IMR-90 (cell line): ENCODE measurements around the gene SRRM2. TPM values are rescaled to one million over a fixed set of nuclear protein-coding genes. Genes with fewer than 3 reads are reported as not detected.

Source experiments
- ATAC-seq: fragments of 200-7000 bp; cut with Tn5 transposase; 2 replicates; pipeline ENCODE4 v1.9.1; 2020; ENCODE audit warnings: low read depth, mild to moderate bottlenecking, moderate library complexity
- BruUV-seq: library from RNA; stranded (reverse); fragments of 400-500 nt; replicated peaks from 2 replicates; lab custom pipeline; 2021; lab: Mats Ljungman, UMichigan
- CTCF ChIA-PET: fragments of 300-600 bp; formaldehyde crosslinking; extraction: SDS; loops from one replicate; lab custom pipeline; 2021; ENCODE audit warnings: antibody characterized with exemption; lab: Yijun Ruan, JAX
- POLR2A ChIA-PET: fragments of 300-600 bp; sonication (Branson Sonifier 250); formaldehyde crosslinking; loops from one replicate; lab custom pipeline; 2022; ENCODE audit warnings: antibody characterized with exemption; ENCODE audit not compliant: unreplicated experiment; lab: Charles Lee
- DNase-seq: peaks from one replicate; pipeline ENCODE4 v3.0.0; 2013
- H2AFZ ChIP-seq: replicated peaks from 2 replicates; pipeline ENCODE3; 2013; ENCODE audit warnings: low read length, mild to moderate bottlenecking; ENCODE audit not compliant: poor library complexity
- H2AK5ac ChIP-seq: 2 replicates; pipeline ENCODE4 v1.6.1; 2013; ENCODE audit warnings: low read depth, low read length, inconsistent platforms
- H2AK9ac ChIP-seq: replicated peaks from 2 replicates; pipeline ENCODE3; 2013; ENCODE audit warnings: mild to moderate bottlenecking, low read depth, low read length, moderate library complexity; ENCODE audit not compliant: poor library complexity
- H2BK120ac ChIP-seq: 2 replicates; pipeline ENCODE4 v1.6.1; 2013; ENCODE audit warnings: low read depth, low read length, inconsistent platforms
- H2BK15ac ChIP-seq: 3 replicates; pipeline ENCODE4 v1.6.1; 2013; ENCODE audit warnings: low read depth, low read length, inconsistent platforms
- H2BK20ac ChIP-seq: 2 replicates; pipeline ENCODE4 v1.6.1; 2013; ENCODE audit warnings: low read depth, mild to moderate bottlenecking, inconsistent platforms, low read length, moderate library complexity
- H2BK5ac ChIP-seq: 2 replicates; pipeline ENCODE4 v1.6.1; 2013; ENCODE audit warnings: mild to moderate bottlenecking, low read depth, low read length, inconsistent platforms; ENCODE audit not compliant: poor library complexity, severe bottlenecking
- H3K14ac ChIP-seq: replicated peaks from 2 replicates; pipeline ENCODE4 v1.6.1; 2013; ENCODE audit warnings: low read depth, low read length, inconsistent platforms
- H3K18ac ChIP-seq: 2 replicates; pipeline ENCODE4 v1.6.1; 2013; ENCODE audit warnings: low read depth, low read length, control low read depth
- H3K23ac ChIP-seq: 2 replicates; pipeline ENCODE4 v1.6.1; 2013; ENCODE audit warnings: low read depth, low read length, inconsistent platforms
- H3K27ac ChIP-seq: 2 replicates; pipeline ENCODE4 v1.5.1; 2013; ENCODE audit warnings: mild to moderate bottlenecking, control low read depth, low read length; ENCODE audit not compliant: insufficient read depth
- H3K27me3 ChIP-seq: 2 replicates; pipeline ENCODE4 v1.6.1; 2013; ENCODE audit warnings: low read length; ENCODE audit not compliant: control insufficient read depth, insufficient read depth
- H3K36me3 ChIP-seq: 2 replicates; pipeline ENCODE4 v1.6.1; 2013; ENCODE audit warnings: low read length, mixed read lengths; ENCODE audit not compliant: control insufficient read depth, insufficient read depth
- H3K4ac ChIP-seq: 2 replicates; pipeline ENCODE4 v1.6.1; 2013; ENCODE audit warnings: low read depth, low read length, inconsistent platforms
- H3K4me1 ChIP-seq: 2 replicates; pipeline ENCODE4 v1.6.1; 2013; ENCODE audit warnings: low read length, mixed read lengths; ENCODE audit not compliant: control insufficient read depth, insufficient read depth
- H3K4me2 ChIP-seq: 2 replicates; pipeline ENCODE4 v1.6.1; 2013; ENCODE audit warnings: low read depth, mild to moderate bottlenecking, control low read depth, low read length, moderate library complexity
- H3K4me3 ChIP-seq: 2 replicates; pipeline ENCODE4 v1.5.1; 2013; ENCODE audit warnings: low read depth, mild to moderate bottlenecking, control low read depth, low read length, moderate library complexity; ENCODE audit not compliant: insufficient read depth
- H3K56ac ChIP-seq: 2 replicates; pipeline ENCODE4 v1.6.1; 2013; ENCODE audit warnings: low read length, inconsistent platforms; ENCODE audit not compliant: insufficient read depth; ENCODE audit errors: extremely low read depth
- H3K79me1 ChIP-seq, 2 experiments: 2 replicates each; pipeline ENCODE4 v1.6.1; 2013; ENCODE audit warnings: low read length in 2 of 2, inconsistent platforms in 1 of 2, low read depth in 1 of 2
- H3K9ac ChIP-seq: 2 replicates; pipeline ENCODE4 v1.6.1; 2013; ENCODE audit warnings: low read depth, low read length, control low read depth
- H3K9me1 ChIP-seq: 2 replicates; pipeline ENCODE4 v1.6.1; 2013; ENCODE audit warnings: low read length, inconsistent platforms; ENCODE audit not compliant: insufficient read depth
- H3K9me3 ChIP-seq: 2 replicates; pipeline ENCODE4 v1.6.1; 2013; ENCODE audit warnings: low read length; ENCODE audit not compliant: control insufficient read depth, insufficient read depth
- H4K20me1 ChIP-seq: 2 replicates; pipeline ENCODE4 v1.6.1; 2013; ENCODE audit warnings: low read length, inconsistent platforms; ENCODE audit not compliant: insufficient read depth
- H4K5ac ChIP-seq: 2 replicates; pipeline ENCODE4 v1.6.1; 2013; ENCODE audit warnings: mild to moderate bottlenecking, low read depth, low read length, control low read depth
- H4K8ac ChIP-seq, 2 experiments: 2 replicates each; pipeline ENCODE4 v1.6.1; 2013; ENCODE audit warnings: low read depth in 2 of 2, low read length in 2 of 2, control low read depth in 1 of 2, inconsistent platforms in 1 of 2
- H4K91ac ChIP-seq: 2 replicates; pipeline ENCODE4 v1.6.1; 2013; ENCODE audit warnings: low read depth, low read length, inconsistent platforms; ENCODE audit not compliant: insufficient read depth
- BHLHE40 ChIP-seq: fragments of 150-350 bp; IDR thresholded peaks from 2 replicates; pipeline ENCODE4 v1.6.1; 2016; ENCODE audit warnings: mild to moderate bottlenecking, low read depth, low read length
- CEBPB ChIP-seq: IDR thresholded peaks from 2 replicates; pipeline ENCODE4 v1.6.1; 2012; ENCODE audit warnings: low read depth, low read length, improper control_type of control experiment
- CHD1 ChIP-seq: IDR thresholded peaks from 2 replicates; pipeline ENCODE4 v1.6.1; 2012; ENCODE audit warnings: low read depth, low read length, improper control_type of control experiment
- FOS ChIP-seq: fragments of 150-350 bp; IDR thresholded peaks from 2 replicates; pipeline ENCODE4 v1.6.1; 2016; ENCODE audit warnings: low read depth, low read length
- MAFK ChIP-seq: IDR thresholded peaks from 2 replicates; pipeline ENCODE4 v1.6.1; 2012; ENCODE audit warnings: low read depth, low read length, improper control_type of control experiment
- MAZ ChIP-seq: IDR thresholded peaks from 2 replicates; pipeline ENCODE4 v1.6.1; 2012; ENCODE audit warnings: low read depth, mild to moderate bottlenecking, low read length, improper control_type of control experiment, moderate library complexity, borderline replicate concordance
- MXI1 ChIP-seq: IDR thresholded peaks from 2 replicates; pipeline ENCODE4 v1.6.1; 2012; ENCODE audit warnings: low read depth, mild to moderate bottlenecking, low read length, moderate library complexity, borderline replicate concordance
- NFE2L2 ChIP-seq: fragments of 150-350 bp; IDR thresholded peaks from 2 replicates; pipeline ENCODE4 v1.6.1; 2016; ENCODE audit warnings: low read depth, mild to moderate bottlenecking, low read length
- POLR2A ChIP-seq: IDR thresholded peaks from 2 replicates; pipeline ENCODE4 v1.6.1; 2012; ENCODE audit warnings: mild to moderate bottlenecking, low read depth, low read length
- RAD21 ChIP-seq: IDR thresholded peaks from 2 replicates; pipeline ENCODE4 v1.6.1; 2012; ENCODE audit warnings: low read length, improper control_type of control experiment
- RCOR1 ChIP-seq: IDR thresholded peaks from 2 replicates; pipeline ENCODE4 v1.6.1; 2012; ENCODE audit warnings: mild to moderate bottlenecking, low read length, improper control_type of control experiment; ENCODE audit not compliant: insufficient replicate concordance
- RFX5 ChIP-seq: IDR thresholded peaks from 2 replicates; pipeline ENCODE4 v1.8.0; 2012; ENCODE audit warnings: low read depth, mild to moderate bottlenecking, low read length, moderate library complexity
- SMC3 ChIP-seq: fragments of 150-350 bp; IDR thresholded peaks from 2 replicates; pipeline ENCODE4 v1.6.1; 2016; ENCODE audit warnings: low read depth, mild to moderate bottlenecking, antibody characterized with exemption, low read length, moderate library complexity
- WGBS, 2 experiments: methylation state at CpG; one replicate each; pipeline versions ENCODE4 v1.1.5 to v1.1.7; 2013; ENCODE audit warnings: missing lambda C conversion rate in 2 of 2; ENCODE audit not compliant: insufficient read length in 1 of 2; ENCODE audit errors: extremely low coverage in 2 of 2; 5-methylcytosine and 5-hydroxymethylcytosine counted together
- dilution Hi-C: fragments of 300-500 bp; cut with HindIII; formaldehyde crosslinking; loops from one replicate; pipeline ENCODE4 v1.14.3; 2018; ENCODE audit warnings: low sequenced_read_pairs; ENCODE audit not compliant: unreplicated experiment
- in situ Hi-C: fragments of 300-500 bp; cut with MboI; formaldehyde crosslinking; loops from 3 replicates; pipeline ENCODE4 v1.14.3; 2019; ENCODE audit warnings: low sequenced_read_pairs, inconsistent platforms, mixed read lengths
- intact Hi-C: fragments of 100-400 bp; cut with micrococcal nuclease; formaldehyde crosslinking; loops from 2 replicates; pipeline ENCODE4 v1.10.0; 2022
- polyA plus RNA-seq, 3 experiments: library from polyadenylated mRNA; depleted of rRNA; stranded (reverse); fragments of >200 nt; gene quantifications; 2 replicates each; pipeline ENCODE4 v1.2.3, GENCODE V29; 2012; ENCODE audit warnings: low replicate concordance in 1 of 3
- total RNA-seq: library from RNA; depleted of rRNA; stranded (reverse); fragments of >200 nt; gene quantifications from 2 replicates; pipeline ENCODE4 v1.2.3, GENCODE V29; 2012
- TF ChIP-seq, protein P1 (sequence below): conservative IDR thresholded peaks from 2 replicates; pipeline ENCODE4 v1.5.1; 2012; ENCODE audit warnings: mild to moderate bottlenecking, low read depth, low read length, improper control_type of control experiment
- TF ChIP-seq, protein P2 (sequence below): fragments of 150-350 bp; IDR thresholded peaks from 2 replicates; pipeline ENCODE4 v1.6.1; 2016; ENCODE audit warnings: low read depth, mild to moderate bottlenecking, low read length, moderate library complexity, borderline replicate concordance
- TF ChIP-seq, protein P3 (sequence below): fragments of 150-350 bp; IDR thresholded peaks from 2 replicates; pipeline ENCODE4 v1.6.1; 2017; ENCODE audit warnings: mild to moderate bottlenecking, antibody characterized with exemption, low read length, low read depth

Gene SRRM2
- total and polyA plus RNA-seq, 2 of the 4 experiments (the other 2 are of a cell fraction): 20.3 to 300 TPM

DNA sequence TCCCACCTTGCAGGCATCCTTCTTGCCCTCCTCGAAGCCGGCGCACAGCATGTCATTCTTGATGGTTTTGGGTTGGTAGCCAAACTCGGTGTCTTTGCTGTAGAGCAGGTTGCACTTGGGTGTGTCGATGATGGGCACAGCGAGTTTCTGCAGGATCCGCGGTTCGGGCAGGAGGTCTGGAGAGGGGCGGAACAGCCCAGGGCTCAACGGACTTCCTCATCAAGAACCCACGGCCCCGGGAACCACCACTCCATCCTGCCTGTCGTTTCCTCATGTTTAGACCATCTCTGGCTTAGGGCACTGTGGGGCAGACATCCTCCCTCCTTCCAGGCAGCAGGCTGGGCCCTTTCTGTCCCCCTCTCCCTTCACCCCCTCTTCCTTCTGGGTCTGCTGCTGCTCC lies 38.9 kb upstream of the SRRM2 start:
- no peak overlapping the region for H3K18ac ChIP-seq
- no peak for TF ChIP-seq RAD21
- TF ChIP-seq, protein P1, sequence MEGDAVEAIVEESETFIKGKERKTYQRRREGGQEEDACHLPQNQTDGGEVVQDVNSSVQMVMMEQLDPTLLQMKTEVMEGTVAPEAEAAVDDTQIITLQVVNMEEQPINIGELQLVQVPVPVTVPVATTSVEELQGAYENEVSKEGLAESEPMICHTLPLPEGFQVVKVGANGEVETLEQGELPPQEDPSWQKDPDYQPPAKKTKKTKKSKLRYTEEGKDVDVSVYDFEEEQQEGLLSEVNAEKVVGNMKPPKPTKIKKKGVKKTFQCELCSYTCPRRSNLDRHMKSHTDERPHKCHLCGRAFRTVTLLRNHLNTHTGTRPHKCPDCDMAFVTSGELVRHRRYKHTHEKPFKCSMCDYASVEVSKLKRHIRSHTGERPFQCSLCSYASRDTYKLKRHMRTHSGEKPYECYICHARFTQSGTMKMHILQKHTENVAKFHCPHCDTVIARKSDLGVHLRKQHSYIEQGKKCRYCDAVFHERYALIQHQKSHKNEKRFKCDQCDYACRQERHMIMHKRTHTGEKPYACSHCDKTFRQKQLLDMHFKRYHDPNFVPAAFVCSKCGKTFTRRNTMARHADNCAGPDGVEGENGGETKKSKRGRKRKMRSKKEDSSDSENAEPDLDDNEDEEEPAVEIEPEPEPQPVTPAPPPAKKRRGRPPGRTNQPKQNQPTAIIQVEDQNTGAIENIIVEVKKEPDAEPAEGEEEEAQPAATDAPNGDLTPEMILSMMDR: no peak
- no peak for TF ChIP-seq CEBPB
- TF ChIP-seq, protein P2, sequence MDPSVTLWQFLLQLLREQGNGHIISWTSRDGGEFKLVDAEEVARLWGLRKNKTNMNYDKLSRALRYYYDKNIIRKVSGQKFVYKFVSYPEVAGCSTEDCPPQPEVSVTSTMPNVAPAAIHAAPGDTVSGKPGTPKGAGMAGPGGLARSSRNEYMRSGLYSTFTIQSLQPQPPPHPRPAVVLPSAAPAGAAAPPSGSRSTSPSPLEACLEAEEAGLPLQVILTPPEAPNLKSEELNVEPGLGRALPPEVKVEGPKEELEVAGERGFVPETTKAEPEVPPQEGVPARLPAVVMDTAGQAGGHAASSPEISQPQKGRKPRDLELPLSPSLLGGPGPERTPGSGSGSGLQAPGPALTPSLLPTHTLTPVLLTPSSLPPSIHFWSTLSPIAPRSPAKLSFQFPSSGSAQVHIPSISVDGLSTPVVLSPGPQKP: no peak
- no peak for TF ChIP-seq MAFK
- no peak for TF ChIP-seq NFE2L2
- no peak for TF ChIP-seq MXI1
- TF ChIP-seq MAZ: no peak
- no peak for TF ChIP-seq POLR2A
- no peak for TF ChIP-seq FOS
- TF ChIP-seq SMC3: no peak
- no peak for TF ChIP-seq BHLHE40
- TF ChIP-seq, protein P3, sequence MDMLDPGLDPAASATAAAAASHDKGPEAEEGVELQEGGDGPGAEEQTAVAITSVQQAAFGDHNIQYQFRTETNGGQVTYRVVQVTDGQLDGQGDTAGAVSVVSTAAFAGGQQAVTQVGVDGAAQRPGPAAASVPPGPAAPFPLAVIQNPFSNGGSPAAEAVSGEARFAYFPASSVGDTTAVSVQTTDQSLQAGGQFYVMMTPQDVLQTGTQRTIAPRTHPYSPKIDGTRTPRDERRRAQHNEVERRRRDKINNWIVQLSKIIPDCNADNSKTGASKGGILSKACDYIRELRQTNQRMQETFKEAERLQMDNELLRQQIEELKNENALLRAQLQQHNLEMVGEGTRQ: no peak
- no peak for TF ChIP-seq CHD1
- no peak for TF ChIP-seq RFX5
- TF ChIP-seq RCOR1: no peak
- no peaks in the 10 kb centered on the region for H3K9me1 ChIP-seq
- H3K27me3 ChIP-seq: no peaks in the 10 kb centered on the region
- peaks cover 2% of the 10 kb centered on the region for H3K36me3 ChIP-seq
- no peak overlapping the region for H2BK20ac ChIP-seq
- no peak overlapping the region for H2BK120ac ChIP-seq
- no peak overlapping the region for H3K56ac ChIP-seq
- H3K9ac ChIP-seq: no peak overlapping the region
- H3K27ac ChIP-seq: no peak overlapping the region
- no peak overlapping the region for H2AK5ac ChIP-seq
- H3K23ac ChIP-seq: no peak overlapping the region
- no peaks in the 10 kb centered on the region; a peak in 1 of 4 replicates for H3K79me1 ChIP-seq
- intact Hi-C loops: no loop called here
- dilution Hi-C loops: no loop called here
- no peak overlapping the region for H3K14ac ChIP-seq
- WGBS, 2 experiments: no CpG with 5 or more reads among the region's 14 CpGs
- H3K9me3 ChIP-seq: no peaks in the 10 kb centered on the region
- no peak overlapping the region for H3K4me3 ChIP-seq
- ATAC-seq: no peak
- no peak overlapping the region for H2BK15ac ChIP-seq
- ChIA-PET POLR2A (no interaction called here), CTCF (no interaction called here)
- H4K5ac ChIP-seq: no peak overlapping the region
- in situ Hi-C loops: no loop called here
- peaks cover 7% of the 10 kb centered on the region for H4K20me1 ChIP-seq
- H3K4me2 ChIP-seq: no peak overlapping the region
- no peak overlapping the region for H4K91ac ChIP-seq
- H2AK9ac ChIP-seq: no peak overlapping the region
- no peak overlapping the region for H3K4ac ChIP-seq
- H2BK5ac ChIP-seq: no peak overlapping the region
- BruUV-seq: no TSS peak
- H4K8ac ChIP-seq: no peak overlapping the region
- no peaks in the 10 kb centered on the region for H3K4me1 ChIP-seq
- H2AFZ ChIP-seq: peak overlapping the region; percentile 32
- DNase-seq: no peak
